T1000 (cell line): ENCODE results near the gene SLC49A3.
"Not testable (repeated sequence)": the region's sequence is repeated elsewhere in the genome, so short reads cannot be mapped to it uniquely, and the experiment has no call there.

Source experiments
- DNase-seq: peaks from one replicate; lab custom pipeline; 2025; ENCODE audit warnings: mixed read lengths; lab: John Stamatoyannopoulos, UW

The SLC49A3 gene

GRCh38 chr4:688854-689681 lies at the start of gene SLC49A3:
Gene SLC49A3 (minus strand): TSS chr4:689151. CDS start chr4:689127, 24 bp downstream.
- no peak for DNase-seq

- not testable (repeated sequence) for DNase-seq
Observed at GRCh38 chr4:736561-736960, 47.6 kb upstream of the SLC49A3 start.

GRCh38 chr4:735583-735982 lies 46.6 kb upstream of the SLC49A3 start:
- DNase-seq, result no peak

GRCh38 chr4:734951-735350 lies 46.0 kb upstream of the SLC49A3 start:
- no peak for DNase-seq

- DNase-seq, result no peak
Observed at GRCh38 chr4:734075-734474, 45.1 kb upstream of the SLC49A3 start.

- DNase-seq, result no peak
Observed at GRCh38 chr4:733631-733980, 44.7 kb upstream of the SLC49A3 start.

- DNase-seq, result no peak
Observed at GRCh38 chr4:732911-733630, 44.1 kb upstream of the SLC49A3 start.

GRCh38 chr4:732486-732885 lies 43.5 kb upstream of the SLC49A3 start:
- DNase-seq, result no peak

- not testable (repeated sequence) for DNase-seq
Observed at GRCh38 chr4:731954-732353, 43.0 kb upstream of the SLC49A3 start.

- DNase-seq, result not testable (repeated sequence)
Observed at GRCh38 chr4:730946-731904, 42.3 kb upstream of the SLC49A3 start.

GRCh38 chr4:730511-730910 lies 41.6 kb upstream of the SLC49A3 start:
- no peak for DNase-seq

GRCh38 chr4:729336-730315 lies 40.7 kb upstream of the SLC49A3 start:
- DNase-seq, result no peak

- DNase-seq, result no peak
Observed at GRCh38 chr4:727576-727975, 38.6 kb upstream of the SLC49A3 start.

- no peak for DNase-seq
Observed at GRCh38 chr4:726838-727237, 37.9 kb upstream of the SLC49A3 start.

- no peak for DNase-seq
Observed at GRCh38 chr4:726235-726787, 37.4 kb upstream of the SLC49A3 start.

- no peak for DNase-seq
Observed at GRCh38 chr4:725391-726234, 36.7 kb upstream of the SLC49A3 start.

GRCh38 chr4:723751-724530 lies 35.0 kb upstream of the SLC49A3 start:
- no peak for DNase-seq

- DNase-seq, result no peak
Observed at GRCh38 chr4:722851-723360, 34.0 kb upstream of the SLC49A3 start.
